HepG2 (cell line): ENCODE results near the gene DNASE1L2. TPM values are rescaled to one million over a fixed set of nuclear protein-coding genes. Genes with fewer than 3 reads are reported as not detected.
"Not testable (repeated sequence)": the region's sequence is repeated elsewhere in the genome, so short reads cannot be mapped to it uniquely, and the experiment has no call there.

Experiments
- ATAC-seq: fragments of 200-7000 bp; cut with Tn5 transposase; 3 replicates; pipeline ENCODE4 v1.9.1; 2020; ENCODE audit warnings: mild to moderate bottlenecking, moderate library complexity
- BruUV-seq: library from RNA; stranded (reverse); fragments of 400-500 nt; replicated peaks from 2 replicates; lab custom pipeline; 2021; lab: Mats Ljungman, UMichigan
- CTCF ChIA-PET: fragments of 300-600 bp; formaldehyde crosslinking; extraction: SDS; loops from one replicate; lab custom pipeline; 2021; ENCODE audit warnings: low total read pairs, inconsistent platforms, low intra/inter-chr PET ratio; lab: Yijun Ruan, JAX
- POLR2A ChIA-PET: fragments of 350-600 bp; sonication (Branson Sonifier 250); formaldehyde crosslinking; loops from one replicate; lab custom pipeline; 2020; ENCODE audit warnings: antibody characterized with exemption, inconsistent platforms; lab: Yijun Ruan, JAX
- DNase-seq: peaks from one replicate; pipeline ENCODE4 v3.0.0-alpha.2; 2015; ENCODE audit warnings: low spot score
- FAIRE-seq: peaks from 3 replicates; lab custom pipeline; 2011; peaks lifted over from hg19 to GRCh38; lab: Jason Lieb, UNC
- H2AFZ ChIP-seq: one replicate; pipeline ENCODE4 v1.6.1; 2011; ENCODE audit warnings: low read length, inconsistent platforms
- H3K27ac ChIP-seq: fragments of 300-600 bp; 3 replicates; pipeline ENCODE4 v1.8.0; 2011; ENCODE audit warnings: mixed run types, mild to moderate bottlenecking, mixed read lengths, low read length, inconsistent platforms; ENCODE audit not compliant: insufficient read depth; ENCODE audit errors: extremely low read length
- H3K27me3 ChIP-seq, 2 experiments: fragments of 200-600 bp in 1 of 2; 2 replicates in 1 of 2; 3 replicates in 1 of 2; pipeline versions ENCODE4 v1.6.0 to v1.8.0; 2011; ENCODE audit warnings: low read length in 2 of 2, mild to moderate bottlenecking in 2 of 2, moderate library complexity in 2 of 2, inconsistent platforms in 1 of 2; ENCODE audit not compliant: insufficient read depth in 2 of 2, control insufficient read depth in 1 of 2
- H3K36me3 ChIP-seq, 2 experiments: fragments of 200-600 bp in 1 of 2; replicated peaks in 1 of 2; 2 replicates in 1 of 2; 3 replicates in 1 of 2; pipeline versions ENCODE4 v1.5.1 to v1.8.0; 2011; ENCODE audit warnings: low read length in 2 of 2, inconsistent platforms in 1 of 2; ENCODE audit not compliant: insufficient read depth in 2 of 2, control insufficient read depth in 1 of 2
- H3K4me1 ChIP-seq: 2 replicates; pipeline ENCODE4 v1.5.1; 2012; ENCODE audit warnings: low read length, inconsistent platforms; ENCODE audit not compliant: insufficient read depth
- H3K4me2 ChIP-seq: 2 replicates; pipeline ENCODE4 v1.6.0; 2011; ENCODE audit warnings: low read depth, low read length, inconsistent platforms
- H3K4me3 ChIP-seq, 3 experiments: fragments of 200-600 bp in 1 of 3; sonication (generic), shearing (Covaris generic) in 1 of 3; replicated peaks in 1 of 3; 2 replicates each; pipeline ENCODE4 v1.5.1; 2011 to 2016; ENCODE audit warnings: low read length in 3 of 3, inconsistent platforms in 2 of 3, low read depth in 2 of 3, mild to moderate bottlenecking in 2 of 3, control low read depth in 1 of 3, mixed read lengths in 1 of 3; ENCODE audit not compliant: insufficient read depth in 1 of 3
- H3K79me2 ChIP-seq: one replicate; pipeline ENCODE4 v1.6.1; 2011; ENCODE audit warnings: low read length, inconsistent platforms; ENCODE audit not compliant: insufficient read depth
- H3K9ac ChIP-seq: 2 replicates; pipeline ENCODE4 v1.6.0; 2011; ENCODE audit warnings: mild to moderate bottlenecking, low read depth, low read length, inconsistent platforms; ENCODE audit not compliant: insufficient read depth
- H3K9me3 ChIP-seq: 2 replicates; pipeline ENCODE4 v1.5.1; 2012; ENCODE audit warnings: mild to moderate bottlenecking, low read length
- H4K20me1 ChIP-seq: 2 replicates; pipeline ENCODE4 v1.6.0; 2011; ENCODE audit warnings: inconsistent platforms, mild to moderate bottlenecking, low read length, moderate library complexity; ENCODE audit not compliant: insufficient read depth
- BRCA1 ChIP-seq: sonication (generic); formaldehyde crosslinking; IDR thresholded peaks from 2 replicates; pipeline ENCODE4 v1.4.0; 2020; ENCODE audit warnings: missing genetic modification reagents
- CENPT ChIP-seq: sonication (generic); formaldehyde crosslinking; IDR thresholded peaks from 2 replicates; pipeline ENCODE4 v1.8.0; 2022; ENCODE audit warnings: low read depth, mild to moderate bottlenecking, moderate library complexity, missing genetic modification reagents
- CREB3 ChIP-seq: sonication (generic); formaldehyde crosslinking; IDR thresholded peaks from 2 replicates; pipeline ENCODE4 v1.5.0; 2020; ENCODE audit warnings: missing genetic modification reagents
- GABPA ChIP-seq, 2 experiments: IDR thresholded peaks; 2 replicates each; pipeline ENCODE4 v1.6.1; 2011 to 2016; ENCODE audit warnings: low read depth in 2 of 2, low read length in 1 of 2, missing biosample characterization in 1 of 2, missing genetic modification characterization in 1 of 2
- MAF1 ChIP-seq: sonication (generic); formaldehyde crosslinking; IDR thresholded peaks from 2 replicates; pipeline ENCODE4 v1.5.0; 2020; ENCODE audit warnings: missing genetic modification reagents, borderline replicate concordance
- MAFG ChIP-seq: sonication (generic); formaldehyde crosslinking; IDR thresholded peaks from 2 replicates; pipeline ENCODE4 v1.5.1; 2020; ENCODE audit warnings: mild to moderate bottlenecking, missing genetic modification reagents
- ZNF234 ChIP-seq: sonication (generic); formaldehyde crosslinking; conservative IDR thresholded peaks from 2 replicates; pipeline ENCODE4 v1.5.1; 2020; ENCODE audit warnings: mild to moderate bottlenecking, missing genetic modification reagents
- ZNF333 ChIP-seq: sonication (generic); formaldehyde crosslinking; IDR thresholded peaks from 2 replicates; pipeline ENCODE4 v1.4.0; 2020; ENCODE audit warnings: mild to moderate bottlenecking, missing genetic modification reagents, borderline replicate concordance
- ZNF468 ChIP-seq: sonication (generic); formaldehyde crosslinking; IDR thresholded peaks from 2 replicates; pipeline ENCODE4 v1.8.0; 2022; ENCODE audit warnings: mild to moderate bottlenecking, moderate library complexity, missing genetic modification reagents
- ZNF777 ChIP-seq: sonication (generic); formaldehyde crosslinking; IDR thresholded peaks from 2 replicates; pipeline ENCODE4 v1.4.0; 2020; ENCODE audit warnings: missing genetic modification reagents
- ZNF850 ChIP-seq: sonication (generic); formaldehyde crosslinking; conservative IDR thresholded peaks from 2 replicates; pipeline ENCODE4 v1.9.0; 2021; ENCODE audit warnings: mild to moderate bottlenecking, missing genetic modification reagents
- ZSCAN12 ChIP-seq: sonication (generic); formaldehyde crosslinking; IDR thresholded peaks from 2 replicates; pipeline ENCODE4 v1.9.0; 2021; ENCODE audit warnings: mild to moderate bottlenecking, missing genetic modification reagents
- ZSCAN31 ChIP-seq: sonication (generic); formaldehyde crosslinking; IDR thresholded peaks from 2 replicates; pipeline ENCODE4 v1.5.0; 2020; ENCODE audit warnings: low read depth, mild to moderate bottlenecking, missing genetic modification reagents
- WGBS: methylation state at CpG from one replicate; pipeline ENCODE4 v1.1.6; 2017; ENCODE audit warnings: low lambda C conversion rate; 5-methylcytosine and 5-hydroxymethylcytosine counted together
- in situ Hi-C: cut with HindIII; loops from 2 replicates; pipeline ENCODE4 v1.10.0; 2017; ENCODE audit warnings: low pct_unique_long_range_greater_than_20kb; ENCODE audit not compliant: extremely low pct_ligation_motif_present
- intact Hi-C: fragments of 100-400 bp; cut with micrococcal nuclease; formaldehyde crosslinking; loops from one replicate; pipeline ENCODE4 v1.10.0; 2022; ENCODE audit not compliant: unreplicated experiment
- polyA plus RNA-seq, 8 experiments: library from polyadenylated mRNA; depleted of rRNA in 3 of 8; stranded (reverse) in 7 of 8; unstranded in 1 of 8; fragments of >200 nt; fragmentation: Illumina TruSeq in 4 of 8; extraction: Trizol in 4 of 8; gene quantifications; 2 replicates each; pipeline versions ENCODE4 v1.2.1 to v1.2.3, GENCODE V29; 2011 to 2016; ENCODE audit warnings: low read depth in 4 of 8, missing spikeins in 1 of 8, mixed read lengths in 1 of 8; ENCODE audit not compliant: insufficient read depth in 1 of 8
- total RNA-seq, 5 experiments: library from RNA; depleted of rRNA; stranded (reverse); fragments of >200 nt; fragmentation: Illumina TruSeq; extraction: Trizol; gene quantifications; 2 replicates each; pipeline ENCODE4 v1.2.3, GENCODE V29; 2016; ENCODE audit warnings: low read depth in 1 of 5
- TF ChIP-seq, protein P1 (sequence below): sonication (generic); formaldehyde crosslinking; IDR thresholded peaks from 2 replicates; pipeline ENCODE4 v1.4.0; 2020; ENCODE audit warnings: missing genetic modification reagents; ENCODE audit errors: not compliant biosample characterization
- TF ChIP-seq, protein P2 (sequence below): sonication (generic); formaldehyde crosslinking; IDR thresholded peaks from 2 replicates; pipeline ENCODE4 v1.5.1; 2020; ENCODE audit warnings: missing genetic modification reagents, mild to moderate bottlenecking, borderline replicate concordance

DNASE1L2 gene
- total and polyA plus RNA-seq, 2 of the 13 experiments (the other 11 are each of a cell fraction or from before 2014, with no cell fraction given) = 0.44 to 0.50 TPM

DNA sequence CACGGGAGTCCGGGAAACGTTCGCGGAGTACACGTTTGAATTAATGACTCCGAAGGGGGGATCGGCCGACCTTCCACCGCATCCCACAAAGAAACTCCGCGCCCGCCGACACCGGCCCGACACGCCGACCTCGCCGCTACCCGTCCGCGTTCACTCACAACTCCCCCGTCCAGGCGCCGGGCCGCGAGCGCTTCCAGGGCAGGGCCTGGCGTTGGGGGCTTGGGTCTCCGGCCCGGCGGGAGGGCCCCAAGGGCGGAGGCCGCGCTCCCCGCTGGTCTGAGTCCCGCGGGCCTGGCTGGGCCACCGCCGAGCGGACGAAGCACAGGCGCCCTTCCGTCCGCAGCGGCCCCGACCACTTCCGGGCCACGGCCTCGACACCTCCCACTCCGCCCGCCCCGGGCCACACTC, 31.3 kb downstream of the DNASE1L2 start:
- H3K27ac ChIP-seq = peak overlapping the region; percentile 98
- peak overlapping the region; percentile 97 for H3K4me2 ChIP-seq
- H3K36me3 ChIP-seq = peaks cover 5 to 25% of the 10 kb centered on the region in 2 experiments
- intact Hi-C loops; CTCF ChIA-PET; DNase-seq; H2AFZ ChIP-seq; H3K27me3 ChIP-seq; H3K9me3 ChIP-seq; BruUV-seq; FAIRE-seq; in situ Hi-C loops; TF ChIP-seq GABPA (CRISPR knock-in tag; IDR thresholded peaks at IDR 0.05; ENCODE audit: low read depth): not testable (repeated sequence)
- H3K9ac ChIP-seq = peak overlapping the region; percentile 92
- ATAC-seq = peak; percentile 82
- WGBS = 1% methylated on average over 32 of the region's 54 CpGs
- POLR2A ChIA-PET = interaction anchor here (1.2 kb wide), 1 partner anchor 16 kb away, joined by 3 read pairs; the partner anchor contains the start of gene ECI1
- H3K4me3 ChIP-seq = peak overlapping the region; percentile 74 to 95 (median 93); a peak in 5 of 6 replicates
- H4K20me1 ChIP-seq = peaks cover 42% of the 10 kb centered on the region
- H3K4me1 ChIP-seq = peaks cover 35% of the 10 kb centered on the region
- TF ChIP-seq ZNF777 (peak; percentile 8; the same call in 1 of the 2 replicates), CENPT (CRISPR knock-in tag) (0 out of 2 replicates have a peak, but pooled peaks have one; percentile 13), ZNF468 (CRISPR knock-in tag) (0 out of 2 replicates have a peak, but pooled peaks have one; percentile 25), BRCA1 (CRISPR knock-in tag) (peak; percentile 6; the same call in 1 of the 2 replicates), GABPA (IDR thresholded peaks at IDR 0.05; ENCODE audit: low read depth, low read length) (peak; percentile 65), ZNF234 (CRISPR knock-in tag) (peak; percentile 90; the same call in 1 of the 2 replicates), MAFG (CRISPR knock-in tag) (peak; percentile 29; the same call in 1 of the 2 replicates), CREB3 (CRISPR knock-in tag) (0 out of 2 replicates have a peak, but pooled peaks have one; percentile 4), ZSCAN31 (CRISPR knock-in tag) (peak; percentile 51; the same call in 1 of the 2 replicates), ZSCAN12 (CRISPR knock-in tag) (0 out of 2 replicates have a peak, but pooled peaks have one; percentile 6), ZNF850 (CRISPR knock-in tag) (0 out of 2 replicates have a peak, but pooled peaks have one; percentile 10), ZNF333 (CRISPR knock-in tag) (0 out of 2 replicates have a peak, but pooled peaks have one; percentile 92), MAF1 (CRISPR knock-in tag) (0 out of 2 replicates have a peak, but pooled peaks have one; percentile 8)
- TF ChIP-seq, protein P1, sequence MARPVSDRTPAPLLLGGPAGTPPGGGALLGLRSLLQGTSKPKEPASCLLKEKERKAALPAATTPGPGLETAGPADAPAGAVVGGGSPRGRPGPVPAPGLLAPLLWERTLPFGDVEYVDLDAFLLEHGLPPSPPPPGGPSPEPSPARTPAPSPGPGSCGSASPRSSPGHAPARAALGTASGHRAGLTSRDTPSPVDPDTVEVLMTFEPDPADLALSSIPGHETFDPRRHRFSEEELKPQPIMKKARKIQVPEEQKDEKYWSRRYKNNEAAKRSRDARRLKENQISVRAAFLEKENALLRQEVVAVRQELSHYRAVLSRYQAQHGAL = peak; percentile 10
- TF ChIP-seq, protein P2, sequence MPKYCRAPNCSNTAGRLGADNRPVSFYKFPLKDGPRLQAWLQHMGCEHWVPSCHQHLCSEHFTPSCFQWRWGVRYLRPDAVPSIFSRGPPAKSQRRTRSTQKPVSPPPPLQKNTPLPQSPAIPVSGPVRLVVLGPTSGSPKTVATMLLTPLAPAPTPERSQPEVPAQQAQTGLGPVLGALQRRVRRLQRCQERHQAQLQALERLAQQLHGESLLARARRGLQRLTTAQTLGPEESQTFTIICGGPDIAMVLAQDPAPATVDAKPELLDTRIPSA = 0 out of 2 replicates have a peak, but pooled peaks have one; percentile 28
- peaks cover 56% of the 10 kb centered on the region for H3K79me2 ChIP-seq
